Measurements from ENCODE around the gene GTSE1.
A peak's percentile ranks its signal among the peaks of the same experiment; 100 is the strongest.

Gene GTSE1

DNA sequence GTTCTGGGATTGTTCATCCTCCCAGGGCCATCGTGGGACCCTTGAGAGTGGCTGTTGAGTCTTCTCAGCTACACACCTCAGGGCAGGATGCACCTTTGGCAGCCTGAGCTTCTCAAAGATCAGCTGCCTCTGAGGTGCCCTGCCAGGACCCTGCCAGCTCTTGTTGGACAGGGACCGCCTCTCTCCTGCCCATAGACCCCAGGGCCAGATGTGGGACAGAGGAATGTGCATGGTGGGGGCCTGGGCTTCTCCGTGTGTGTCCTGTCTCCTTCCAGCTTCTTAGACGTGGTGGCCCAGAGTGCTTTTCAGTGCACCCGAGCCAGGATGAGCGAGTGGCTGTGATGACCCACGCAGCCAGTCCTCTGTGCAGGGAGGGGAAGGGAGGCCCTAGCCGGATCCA lies 32.9 kb downstream of the GTSE1 start:
- DNase-seq = no peak

DNA sequence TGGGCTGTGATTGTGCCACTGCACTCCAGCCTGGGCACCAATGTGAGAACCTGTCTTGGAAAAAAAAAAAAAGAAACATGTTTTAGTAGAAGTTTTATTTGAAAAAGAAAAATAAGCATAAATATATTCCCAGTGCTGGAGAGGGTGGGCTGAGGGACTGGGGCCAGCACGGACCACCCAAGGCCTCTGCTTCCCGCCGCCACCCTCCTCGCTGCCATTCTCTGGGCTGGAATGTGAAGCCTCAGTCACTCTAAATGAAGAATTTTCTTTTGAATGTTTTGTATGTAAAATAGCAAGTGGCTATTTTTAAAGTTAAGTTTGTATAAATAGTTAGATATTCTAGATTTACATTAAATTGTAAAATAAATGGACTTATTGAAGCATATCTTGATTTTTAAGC lies 33.8 kb downstream of the GTSE1 start:
- DNase-seq = no peak

DNA sequence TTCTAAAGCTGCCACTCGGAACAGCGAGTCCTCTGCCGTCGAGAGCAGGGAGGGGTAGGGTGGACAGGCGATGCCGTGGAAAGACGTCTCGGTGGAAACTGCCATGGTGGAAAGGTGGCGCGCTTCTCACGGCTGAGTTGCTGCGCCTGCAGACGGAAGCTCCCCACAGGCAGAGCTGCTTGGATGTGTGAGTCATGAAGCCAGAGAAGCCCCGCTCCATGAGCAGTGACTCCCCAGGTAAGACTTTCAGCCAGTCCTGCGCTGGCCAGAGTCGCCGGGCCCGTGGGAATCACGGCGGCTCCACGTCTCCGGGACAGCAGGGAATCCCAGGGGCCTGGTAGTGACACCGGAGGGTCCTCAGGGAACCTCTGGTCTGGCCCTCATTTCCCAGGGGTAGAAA lies 34.8 kb downstream of the GTSE1 start:
- DNase-seq = no peak

DNA sequence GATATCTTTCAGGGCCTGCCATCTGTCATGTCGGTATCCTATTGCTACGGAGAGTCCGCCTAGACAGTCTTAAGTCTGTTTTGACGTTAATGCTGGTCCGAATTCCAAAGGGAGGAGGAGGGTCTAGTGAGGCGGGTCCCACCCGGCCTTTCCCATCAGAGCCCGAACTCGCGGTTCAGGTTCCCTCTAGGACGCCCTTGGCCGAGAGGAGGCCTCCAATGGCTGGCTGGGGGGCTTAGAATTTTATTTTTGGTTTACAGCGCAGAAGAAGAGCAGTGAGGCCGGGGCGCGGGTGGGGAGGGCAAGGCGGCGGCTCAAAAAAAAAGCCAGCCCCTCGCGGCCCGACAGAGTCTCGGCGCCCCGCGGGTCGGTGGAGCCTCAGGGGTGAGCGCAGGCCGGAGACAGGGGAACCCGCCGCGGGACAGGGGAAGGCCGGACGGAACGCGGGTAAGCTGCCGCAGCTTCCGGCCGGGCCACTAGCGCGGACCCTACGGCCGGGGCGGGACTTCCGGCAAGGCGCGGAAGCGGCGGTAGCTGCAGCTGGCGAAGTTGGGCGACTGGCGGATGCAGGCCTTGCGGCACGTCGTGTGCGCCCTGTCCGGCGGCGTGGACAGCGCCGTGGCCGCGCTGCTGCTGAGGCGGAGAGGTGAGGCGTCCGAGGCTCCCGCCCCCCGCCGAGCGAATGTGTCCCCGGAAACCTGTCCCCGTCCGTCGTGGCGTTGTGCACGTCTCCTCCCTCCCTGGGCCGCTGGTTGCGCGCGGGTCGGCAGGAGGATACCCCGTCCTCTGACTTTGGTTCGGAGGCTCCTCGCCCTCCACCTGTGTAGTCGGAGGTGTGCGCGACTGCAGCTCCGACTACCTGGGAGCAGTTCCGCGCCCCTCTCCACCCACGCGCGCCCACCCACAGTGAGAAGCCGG lies 38.8 kb downstream of the GTSE1 start, which contains the start of gene TRMU:
TRMU (plus strand) TSS at position 514 of the 918 bp plus-strand sequence; CDS start at position 565, 51 bp downstream.
- peak; percentile 90 for DNase-seq

DNA sequence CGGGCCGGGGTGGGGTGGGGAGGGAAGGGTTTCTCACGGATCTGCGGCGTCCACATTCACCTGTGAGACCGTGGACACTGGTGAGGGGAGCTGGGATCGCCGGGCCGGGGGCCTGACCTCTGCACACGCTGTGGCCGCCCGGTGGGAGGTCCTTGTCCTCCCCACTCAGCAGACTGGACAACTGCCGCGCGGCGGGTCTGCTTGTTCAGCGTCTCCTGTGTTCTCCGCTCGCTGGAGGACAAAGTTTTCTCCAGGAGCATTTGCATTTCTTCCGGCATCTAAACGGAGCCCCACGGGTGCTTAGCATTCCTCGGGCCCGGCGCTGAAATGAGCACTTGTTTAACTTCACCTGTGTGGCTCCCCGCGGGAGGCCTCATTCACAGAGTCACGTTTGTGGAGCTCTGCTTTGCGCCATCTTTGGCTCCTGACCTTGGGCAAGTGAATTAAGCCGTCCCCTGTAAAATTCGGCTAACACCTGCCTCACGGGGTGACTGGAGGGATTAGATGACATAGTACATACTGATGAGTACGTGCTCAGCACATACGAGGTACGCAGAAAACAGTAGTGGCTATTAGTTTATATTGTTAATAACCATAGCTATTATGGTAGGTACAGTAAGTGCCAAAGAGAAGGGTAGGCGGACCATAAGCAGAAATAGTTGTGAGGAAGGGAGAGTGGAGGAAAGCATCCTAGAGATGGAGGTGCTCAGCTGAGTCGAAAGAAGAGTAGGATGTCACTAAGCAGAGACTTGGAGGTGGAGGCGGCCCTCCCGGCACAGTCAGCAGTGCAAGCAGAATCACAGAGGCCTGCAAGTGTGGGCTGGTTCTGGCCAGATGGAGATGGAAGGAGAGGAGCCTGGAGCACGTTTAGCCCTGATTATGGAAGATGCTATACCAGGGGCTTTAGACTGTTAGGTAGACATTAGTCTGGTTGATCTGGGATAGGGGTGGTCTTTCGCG lies 39.7 kb downstream of the GTSE1 start:
- DNase-seq = no peak

DNA sequence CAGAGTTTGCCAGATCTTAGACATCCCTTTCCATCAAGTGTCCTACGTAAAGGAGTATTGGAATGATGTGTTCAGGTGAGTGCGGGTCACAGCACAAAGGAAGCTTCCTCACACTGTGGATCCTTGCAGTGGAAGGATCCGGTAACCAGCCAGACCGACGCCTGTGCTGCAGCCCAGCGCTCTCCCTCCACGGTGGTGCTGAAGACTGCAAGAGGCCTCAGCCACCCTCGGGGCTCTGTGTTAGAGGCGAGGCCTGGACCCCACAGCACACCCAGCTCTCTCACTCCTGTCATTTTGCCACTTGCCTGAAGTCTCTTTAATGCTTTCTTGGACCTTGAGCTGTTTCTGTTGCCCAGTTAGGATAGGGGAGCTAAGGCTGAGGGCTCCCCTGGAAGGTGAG lies 41.2 kb downstream of the GTSE1 start:
- DNase-seq = no peak

DNA sequence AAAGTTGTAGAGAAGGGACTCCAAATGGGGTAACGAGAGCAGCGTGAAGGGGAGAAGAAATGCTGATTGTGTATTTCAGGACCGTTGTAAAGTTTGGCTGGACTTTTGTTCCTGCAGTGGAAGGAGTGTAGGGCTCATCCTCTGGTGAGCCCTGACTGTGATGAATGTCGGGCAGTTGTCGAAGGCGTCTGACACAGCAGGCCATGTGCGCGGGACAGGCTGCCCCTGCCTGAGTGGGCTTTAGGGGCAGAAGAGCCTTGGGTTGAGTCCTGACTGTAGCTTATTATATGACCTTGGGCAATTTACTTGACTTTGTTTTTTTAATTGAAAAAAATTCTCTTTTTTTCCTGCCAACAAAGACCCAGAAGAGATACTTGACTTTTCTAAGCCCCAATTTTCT lies 42.0 kb downstream of the GTSE1 start:
- no peak for DNase-seq

DNA sequence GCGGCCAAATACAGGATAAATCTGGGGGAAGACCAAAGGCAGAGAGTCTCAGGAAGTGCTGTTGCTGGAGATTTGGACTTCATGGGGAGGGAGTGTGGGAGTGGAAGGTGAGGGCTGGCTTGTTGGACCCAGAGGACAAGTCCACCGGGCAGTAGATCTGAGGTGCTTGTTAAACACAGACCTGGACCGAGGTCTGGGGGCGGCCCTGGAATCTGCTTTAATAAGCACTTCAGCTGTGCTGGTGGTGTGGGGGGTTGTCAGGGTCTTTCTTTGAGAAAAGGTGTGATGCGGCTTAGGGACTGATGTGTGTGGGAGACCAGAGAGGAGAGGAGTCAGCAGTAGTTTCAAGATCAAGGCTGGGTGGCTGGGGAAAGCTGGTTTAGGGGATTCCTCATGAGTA lies 43.3 kb downstream of the GTSE1 start:
- no peak for DNase-seq

DNA sequence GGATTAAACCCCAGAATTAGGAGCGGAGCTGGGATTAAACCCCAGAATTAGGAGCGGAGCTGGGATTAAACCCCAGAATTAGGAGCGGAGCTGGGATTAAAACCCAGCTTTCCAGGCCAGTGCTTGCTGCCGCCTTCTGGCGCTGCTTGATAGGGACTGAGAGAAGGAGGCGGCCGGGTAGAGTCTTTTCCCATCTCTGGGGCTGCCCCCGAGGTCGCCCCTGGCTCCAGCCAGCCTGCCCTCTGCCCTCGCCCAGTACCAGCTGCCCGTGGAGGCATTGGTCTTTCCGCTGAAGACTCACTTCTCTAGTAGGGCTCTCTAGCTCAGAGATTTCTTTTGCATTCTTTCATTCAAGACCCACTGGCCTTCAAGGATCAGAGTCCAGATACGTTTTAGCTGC lies 44.0 kb downstream of the GTSE1 start:
- no peak for DNase-seq

DNA sequence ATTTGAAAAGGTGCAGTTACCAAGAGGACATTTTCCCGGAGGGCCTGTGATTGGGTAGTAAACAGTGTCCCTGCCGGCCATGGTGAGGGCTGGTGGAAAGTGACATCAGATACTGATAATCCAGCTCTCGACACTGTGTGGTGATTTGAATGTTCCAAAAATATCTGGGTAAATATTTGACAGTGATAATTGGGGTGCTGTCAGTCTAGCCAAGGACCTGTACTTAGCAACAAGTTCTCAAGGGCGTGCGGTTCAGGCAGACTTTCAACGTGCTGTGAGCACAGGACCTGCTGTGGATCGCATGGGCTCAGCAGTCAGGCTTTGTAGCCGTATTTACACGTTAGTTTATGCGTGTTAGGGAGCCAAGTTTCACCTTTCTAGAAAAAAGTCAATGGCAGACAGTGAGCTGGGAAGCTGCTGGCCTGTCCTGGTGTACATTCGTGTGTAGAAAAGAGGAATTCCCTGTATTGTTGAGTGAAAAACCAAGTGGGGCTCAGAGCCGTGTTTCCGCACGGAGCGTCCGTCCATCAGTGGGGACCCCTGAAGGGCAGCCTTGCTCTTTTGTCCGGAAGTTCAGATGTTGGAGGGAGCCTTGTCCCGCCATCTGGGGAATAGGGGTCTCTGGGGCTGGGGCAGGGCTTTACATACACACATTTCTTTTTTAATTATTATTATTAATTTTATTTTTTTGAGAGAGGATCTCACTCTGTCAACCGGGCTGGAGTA lies 50.2 kb downstream of the GTSE1 start:
- no peak for DNase-seq

DNA sequence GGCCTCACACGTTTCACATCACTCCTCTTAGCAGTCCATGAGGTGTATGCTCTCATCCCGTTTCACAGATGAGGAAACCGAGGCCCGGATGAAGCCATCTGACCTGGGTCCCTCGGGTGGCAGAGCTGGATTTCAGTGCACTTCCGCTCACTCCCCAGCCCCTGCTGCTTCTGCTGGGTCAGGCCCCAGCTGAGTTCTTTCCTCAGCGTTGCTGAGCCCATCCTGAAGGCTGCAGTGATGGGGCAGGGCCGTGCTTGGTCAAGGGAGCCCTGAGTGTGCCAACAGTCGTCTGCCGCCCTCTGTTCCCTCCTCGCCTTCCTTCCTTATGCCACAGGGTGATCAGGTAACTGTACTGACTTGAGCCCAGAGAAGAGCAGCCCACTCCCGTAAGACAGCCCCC lies 51.0 kb downstream of the GTSE1 start:
- DNase-seq = no peak

DNA sequence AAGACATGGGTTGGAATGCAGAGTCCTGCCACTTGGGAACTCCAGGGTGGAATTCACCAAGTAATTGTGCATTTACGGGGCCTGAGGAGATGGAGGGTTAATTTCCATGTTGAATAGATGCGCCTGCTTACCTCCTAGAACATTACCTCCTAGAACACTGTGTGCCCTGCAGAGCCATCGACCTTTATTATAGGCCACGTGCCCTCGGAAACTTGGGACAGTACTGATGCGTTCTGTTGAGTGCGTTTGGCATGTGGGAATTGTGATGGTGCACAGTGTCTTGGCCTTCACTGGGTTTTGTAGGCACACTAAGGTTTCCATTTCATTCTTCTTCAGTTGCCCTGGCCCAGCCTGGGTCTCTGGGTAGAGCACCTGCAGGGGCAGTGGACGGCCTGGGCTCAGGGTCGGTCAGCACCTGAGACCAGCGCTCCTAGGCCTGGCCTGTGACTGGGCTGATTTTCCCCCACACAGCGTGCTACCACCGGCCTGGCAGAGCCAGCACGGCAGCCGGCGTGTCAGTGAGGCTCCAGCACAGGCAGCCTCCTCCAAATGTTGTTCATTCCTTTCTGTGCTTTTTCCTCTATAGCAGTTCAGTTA lies 51.5 kb downstream of the GTSE1 start:
- no peak for DNase-seq

DNA sequence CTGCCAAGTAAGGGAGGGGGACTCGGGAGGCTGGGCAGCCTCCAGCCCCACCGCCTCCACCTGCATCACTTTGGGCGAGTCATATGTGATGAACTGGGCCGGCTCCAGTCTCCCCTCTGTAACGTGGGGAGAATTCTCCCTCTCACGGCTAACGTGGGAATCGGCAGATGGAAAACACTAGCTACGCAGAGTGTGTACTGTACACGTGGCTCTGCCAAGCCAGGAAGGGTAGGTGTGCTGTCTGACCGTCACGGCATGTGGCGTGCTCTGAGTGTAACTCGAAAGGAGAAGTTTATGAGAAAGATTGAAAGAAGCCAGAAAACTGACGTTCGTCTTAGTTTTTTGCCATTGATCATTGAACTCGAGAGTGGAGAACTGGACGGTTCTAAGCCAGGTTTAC lies 52.6 kb downstream of the GTSE1 start:
- DNase-seq = no peak

DNA sequence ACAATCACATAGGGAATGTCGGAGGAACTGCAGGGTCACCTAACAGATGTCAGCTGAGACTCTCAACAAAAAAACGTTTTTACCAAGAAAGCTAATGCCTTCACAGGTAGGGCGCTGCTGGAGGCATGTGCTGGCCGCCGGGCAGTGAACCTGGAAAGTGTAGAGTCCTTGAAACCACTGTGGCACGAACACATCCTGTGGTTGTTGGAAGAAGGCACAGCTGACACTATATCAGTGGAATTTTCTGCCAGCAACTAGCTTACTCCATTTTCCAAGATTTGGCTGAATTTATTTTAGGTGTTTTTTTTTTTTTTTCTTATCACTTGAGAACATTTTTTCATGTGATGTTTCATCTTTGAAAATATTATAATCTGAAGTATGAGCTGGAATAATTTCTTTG lies 53.0 kb downstream of the GTSE1 start:
- DNase-seq = no peak

DNA sequence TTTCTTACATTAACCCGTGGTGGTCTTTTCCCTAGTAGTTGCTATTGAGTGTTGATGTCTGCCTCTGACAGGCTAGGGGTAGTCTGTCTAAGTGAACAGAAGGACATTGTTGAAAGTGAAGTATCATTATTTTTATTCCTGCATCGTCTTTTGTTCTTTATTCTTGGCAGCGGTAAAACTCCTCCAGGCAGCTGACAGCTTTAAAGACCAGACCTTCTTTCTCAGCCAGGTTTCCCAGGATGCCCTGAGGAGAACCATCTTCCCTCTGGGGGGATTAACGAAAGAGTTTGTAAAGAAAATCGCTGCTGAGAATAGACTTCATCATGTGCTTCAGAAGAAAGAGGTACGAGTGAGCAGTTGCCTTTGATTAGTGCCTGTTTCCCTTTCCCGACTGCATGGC lies 53.5 kb downstream of the GTSE1 start:
- no peak for DNase-seq

DNA sequence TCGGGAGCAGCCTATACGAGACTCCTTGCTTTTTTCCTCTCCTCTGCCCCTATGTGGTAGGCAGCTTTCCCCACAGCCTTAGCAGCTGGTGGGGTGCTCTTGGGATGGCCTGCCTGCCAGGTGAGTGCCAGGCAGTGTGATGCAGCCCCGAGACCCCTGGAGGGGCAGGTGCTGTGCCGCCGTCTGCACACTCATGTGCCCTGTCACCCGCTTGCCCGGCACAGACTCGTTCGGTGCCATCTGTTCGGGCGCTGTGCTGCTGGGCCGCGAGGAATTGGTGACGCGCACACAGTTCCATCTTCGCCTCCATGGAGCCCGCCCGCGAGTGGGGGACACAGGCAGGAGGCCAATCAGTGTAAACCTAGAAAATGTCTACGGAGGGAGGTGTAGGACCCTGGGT lies 54.0 kb downstream of the GTSE1 start:
- no peak for DNase-seq

DNA sequence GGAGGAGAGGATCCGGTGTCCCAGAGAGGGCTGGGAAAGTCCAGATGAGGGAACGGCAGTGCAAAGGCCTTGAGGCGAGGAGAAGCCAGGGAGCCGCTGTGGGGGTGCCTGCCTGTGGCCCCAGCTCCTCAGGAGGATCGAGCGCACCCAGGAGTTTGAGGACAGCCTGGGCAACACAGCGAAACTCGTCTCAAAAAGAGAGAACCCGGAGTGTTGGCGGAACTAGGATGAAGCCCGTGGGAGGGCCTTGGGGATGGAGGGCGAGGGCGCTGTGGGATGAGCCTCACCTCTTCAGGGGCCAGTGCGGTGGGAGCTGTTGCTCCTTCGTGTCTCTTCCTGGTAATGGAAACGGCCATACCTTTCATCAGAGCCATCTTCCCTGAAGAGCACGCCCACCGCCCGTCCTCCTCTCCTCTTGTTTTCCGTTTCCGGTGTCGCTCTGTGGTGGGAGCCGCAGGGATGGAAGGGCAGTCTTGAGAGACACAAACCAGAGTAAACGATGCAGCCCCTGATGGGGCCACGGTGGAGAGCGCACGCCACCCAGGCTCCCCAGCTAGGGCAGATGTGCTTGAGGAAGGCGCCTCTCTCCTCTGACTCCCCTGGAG lies 54.6 kb downstream of the GTSE1 start:
- no peak for DNase-seq

DNA sequence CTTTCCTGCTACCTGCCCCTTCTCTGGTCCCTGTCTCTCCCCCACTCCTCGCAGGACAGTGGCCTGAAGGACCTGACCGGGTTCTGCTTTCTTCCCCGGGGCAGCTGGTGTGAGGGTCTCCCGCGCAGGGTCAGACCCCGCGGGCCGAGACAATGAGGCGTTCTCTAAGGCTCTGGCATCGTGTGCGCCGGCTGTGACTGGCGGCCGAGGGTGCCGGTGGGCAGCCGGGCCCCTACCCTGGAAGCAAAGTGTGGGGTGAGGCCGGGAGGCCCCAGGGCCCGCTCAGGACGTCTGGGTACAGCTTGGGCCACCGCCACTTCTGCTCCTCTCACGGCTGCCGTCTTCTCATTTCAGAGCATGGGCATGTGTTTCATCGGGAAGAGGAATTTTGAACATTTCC lies 55.1 kb downstream of the GTSE1 start:
- DNase-seq = no peak

DNA sequence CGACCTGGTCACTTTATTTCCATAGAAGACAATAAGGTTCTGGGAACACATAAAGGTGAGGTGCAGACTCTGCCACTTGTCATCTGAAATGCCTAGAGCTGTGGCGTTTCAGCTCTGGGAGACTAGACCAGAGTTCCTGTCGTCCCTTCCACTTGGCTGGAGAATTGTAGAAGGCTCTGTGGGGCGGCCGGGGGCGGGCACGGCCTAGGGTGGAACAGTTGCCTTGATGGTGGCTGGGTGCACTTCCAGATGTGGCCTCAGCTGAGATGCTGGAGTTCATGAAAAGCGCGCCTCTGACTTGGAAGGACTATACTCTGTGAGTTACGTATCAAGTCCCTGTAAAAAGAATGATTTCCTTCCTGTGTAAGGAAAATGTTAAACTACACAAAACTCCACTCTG lies 55.6 kb downstream of the GTSE1 start:
- no peak for DNase-seq

DNA sequence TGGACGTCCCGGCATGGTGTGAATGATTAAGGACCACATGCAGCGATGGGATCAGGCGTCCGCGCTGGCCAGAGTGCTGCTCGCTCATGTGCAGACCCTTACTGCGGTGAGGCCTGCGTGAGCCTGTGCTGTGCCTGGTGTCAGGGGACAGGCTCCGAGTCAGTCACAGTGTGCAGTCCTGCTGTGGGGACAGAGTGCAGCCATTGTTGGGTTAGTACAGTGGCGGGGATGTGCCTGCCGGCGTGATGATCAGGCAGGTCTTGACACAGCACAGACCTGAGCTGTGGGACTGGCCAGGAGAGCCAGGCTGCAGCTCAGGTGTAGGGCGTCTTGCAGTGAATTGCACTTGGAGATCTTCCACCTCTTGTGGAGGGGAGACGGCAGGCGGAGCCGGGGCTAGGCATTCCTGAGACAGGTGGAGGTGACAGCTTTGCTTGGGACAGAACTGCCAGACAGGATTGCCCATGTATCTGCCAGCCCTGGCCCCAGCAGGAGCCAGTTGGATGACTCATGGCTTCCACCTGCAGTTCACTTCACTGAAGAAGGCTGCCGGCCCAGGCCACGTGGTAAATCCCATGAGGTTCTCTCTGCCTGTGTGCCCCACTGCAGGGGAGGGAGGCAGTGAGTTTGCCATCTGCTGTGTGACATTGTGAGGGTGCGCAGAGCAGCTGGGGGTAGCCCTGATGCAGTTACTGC lies 56.2 kb downstream of the GTSE1 start:
- DNase-seq = no peak

DNA sequence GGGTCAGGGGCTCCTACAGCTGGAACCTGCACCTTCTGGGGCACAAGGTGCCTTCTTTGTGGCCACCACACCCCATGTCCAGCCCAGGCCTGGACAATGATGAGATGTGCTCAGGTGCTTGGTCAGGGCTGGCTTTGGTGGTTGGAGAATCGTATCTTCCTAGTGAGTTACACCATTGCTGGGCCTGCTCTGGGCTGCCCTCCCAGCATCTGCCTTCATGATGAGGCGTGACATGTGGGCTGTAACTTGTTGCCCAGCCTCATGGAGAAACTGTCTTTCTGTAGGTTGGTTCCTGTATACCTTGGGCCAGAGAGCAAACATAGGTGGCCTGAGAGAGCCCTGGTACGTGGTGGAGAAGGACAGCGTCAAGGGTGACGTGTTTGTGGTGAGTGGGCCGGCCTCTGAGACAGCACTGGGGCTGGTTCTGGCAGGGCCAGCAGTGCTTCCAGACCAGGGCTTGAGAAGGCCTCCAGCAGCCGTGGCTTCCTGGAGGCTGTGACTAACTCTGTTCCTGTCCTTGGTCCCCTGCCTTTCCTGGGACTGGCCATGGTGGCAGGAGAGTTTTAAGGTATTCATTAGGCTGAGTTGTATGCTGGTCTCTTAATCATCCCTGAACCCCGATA lies 56.9 kb downstream of the GTSE1 start:
- no peak for DNase-seq

Data from right forelimb (tissue), 1 donor.